ENCODE results near the gene ZNF611.
"Not testable (repeated sequence)": the region's sequence is repeated elsewhere in the genome, so short reads cannot be mapped to it uniquely, and the experiment has no call there.

ZNF611 gene

GRCh38 chr19:52734893-52735661, at the start of gene ZNF611:
TSS of gene ZNF611 (minus strand) at chr19:52735044. CDS start at chr19:52715894, 19,150 bp downstream.
- peaks cover 14% of the 10 kb centered on the region for H3K4me1 Mint-ChIP-seq (ENCODE audit: low read depth)
- no peaks in the 10 kb centered on the region for H3K27me3 Mint-ChIP-seq
- intact Hi-C loops (cut with micrococcal nuclease): loop anchor here (1.0 kb wide), 1 partner anchor 44 kb away; no protein-coding TSS in a partner anchor
- peak within 1 kb of the TSS; percentile 91 for H3K27ac Mint-ChIP-seq
- H3K36me3 Mint-ChIP-seq (ENCODE audit: low read depth): peaks cover 44% of the 10 kb centered on the region
- peaks cover 13% of the 10 kb centered on the region for H3K9me3 Mint-ChIP-seq
- H3K4me3 Mint-ChIP-seq: peak within 1 kb of the TSS; percentile 78

- H3K4me3 Mint-ChIP-seq; intact Hi-C loops (cut with micrococcal nuclease); H3K27ac Mint-ChIP-seq; H3K27me3 Mint-ChIP-seq: not testable (repeated sequence)
- H3K36me3 Mint-ChIP-seq (ENCODE audit: low read depth): peaks cover 89% of the 10 kb centered on the region
- peaks cover 25% of the 10 kb centered on the region for H3K4me1 Mint-ChIP-seq (ENCODE audit: low read depth)
- peaks cover 73% of the 10 kb centered on the region for H3K9me3 Mint-ChIP-seq
Observed at GRCh38 chr19:52782864-52783263, 48.0 kb upstream of the ZNF611 start.

- H3K4me3 Mint-ChIP-seq: no peak overlapping the region
- H3K36me3 Mint-ChIP-seq (ENCODE audit: low read depth): peaks cover 100% of the 10 kb centered on the region
- peaks cover 6% of the 10 kb centered on the region for H3K4me1 Mint-ChIP-seq (ENCODE audit: low read depth)
- H3K27me3 Mint-ChIP-seq: no peaks in the 10 kb centered on the region
- peaks cover 73% of the 10 kb centered on the region for H3K9me3 Mint-ChIP-seq
- H3K27ac Mint-ChIP-seq: no peak overlapping the region
- intact Hi-C loops (cut with micrococcal nuclease): no loop called here
Observed at GRCh38 chr19:52778811-52779210, 44.0 kb upstream of the ZNF611 start.

GRCh38 chr19:52756447-52756846, 21.6 kb upstream of the ZNF611 start:
- intact Hi-C loops (cut with micrococcal nuclease); H3K27ac Mint-ChIP-seq; H3K4me1 Mint-ChIP-seq (ENCODE audit: low read depth); H3K27me3 Mint-ChIP-seq; H3K36me3 Mint-ChIP-seq (ENCODE audit: low read depth); H3K4me3 Mint-ChIP-seq: not testable (repeated sequence)
- H3K9me3 Mint-ChIP-seq: peaks cover 80% of the 10 kb centered on the region

- Mint-ChIP-seq H3K4me3 (no peak overlapping the region), H3K36me3 (ENCODE audit: low read depth) (no peaks in the 10 kb centered on the region), H3K9me3 (peaks cover 21% of the 10 kb centered on the region), H3K27ac (no peak overlapping the region), H3K27me3 (no peaks in the 10 kb centered on the region), H3K4me1 (ENCODE audit: low read depth) (no peaks in the 10 kb centered on the region)
- intact Hi-C loops (cut with micrococcal nuclease): loop anchor here (5.0 kb wide), 1 partner anchor 407 kb away; no protein-coding TSS in a partner anchor
Observed at GRCh38 chr19:52749780-52750179, 14.9 kb upstream of the ZNF611 start.

GRCh38 chr19:52748336-52748950, 13.6 kb upstream of the ZNF611 start:
- Mint-ChIP-seq H3K36me3 (ENCODE audit: low read depth) (no peaks in the 10 kb centered on the region), H3K4me1 (ENCODE audit: low read depth) (no peaks in the 10 kb centered on the region), H3K4me3 (no peak overlapping the region), H3K27me3 (no peaks in the 10 kb centered on the region), H3K9me3 (peaks cover 16% of the 10 kb centered on the region), H3K27ac (no peak overlapping the region)
- intact Hi-C loops (cut with micrococcal nuclease): loop anchor here (1.0 to 5.0 kb wide), 2 partner anchors 406 to 500 kb away; no protein-coding TSS in a partner anchor

- H3K4me3 Mint-ChIP-seq; H3K4me1 Mint-ChIP-seq (ENCODE audit: low read depth); H3K36me3 Mint-ChIP-seq (ENCODE audit: low read depth); H3K9me3 Mint-ChIP-seq; H3K27ac Mint-ChIP-seq; H3K27me3 Mint-ChIP-seq: not testable (repeated sequence)
- intact Hi-C loops (cut with micrococcal nuclease): loop anchor here (5.0 kb wide), 1 partner anchor 404 kb away; no protein-coding TSS in a partner anchor
Observed at GRCh38 chr19:52745919-52746318, 11.1 kb upstream of the ZNF611 start.

- Mint-ChIP-seq H3K4me3 (no peak overlapping the region), H3K27ac (no peak overlapping the region), H3K4me1 (ENCODE audit: low read depth) (no peaks in the 10 kb centered on the region), H3K9me3 (peaks cover 29% of the 10 kb centered on the region), H3K27me3 (no peaks in the 10 kb centered on the region), H3K36me3 (ENCODE audit: low read depth) (no peaks in the 10 kb centered on the region)
- intact Hi-C loops (cut with micrococcal nuclease): no loop called here
Observed at GRCh38 chr19:52743091-52743490, 8.2 kb upstream of the ZNF611 start.

- no peaks in the 10 kb centered on the region for H3K36me3 Mint-ChIP-seq (ENCODE audit: low read depth)
- H3K9me3 Mint-ChIP-seq: peaks cover 29% of the 10 kb centered on the region
- no peak overlapping the region for H3K27ac Mint-ChIP-seq
- no peak overlapping the region for H3K4me3 Mint-ChIP-seq
- no peaks in the 10 kb centered on the region for H3K27me3 Mint-ChIP-seq
- intact Hi-C loops (cut with micrococcal nuclease): no loop called here
- no peaks in the 10 kb centered on the region for H3K4me1 Mint-ChIP-seq (ENCODE audit: low read depth)
Observed at GRCh38 chr19:52742516-52742915, 7.7 kb upstream of the ZNF611 start.

GRCh38 chr19:52741951-52742485, 7.2 kb upstream of the ZNF611 start:
- peaks cover 29% of the 10 kb centered on the region for H3K9me3 Mint-ChIP-seq
- H3K36me3 Mint-ChIP-seq (ENCODE audit: low read depth): no peaks in the 10 kb centered on the region
- no peak overlapping the region for H3K27ac Mint-ChIP-seq
- H3K27me3 Mint-ChIP-seq: no peaks in the 10 kb centered on the region
- no peak overlapping the region for H3K4me3 Mint-ChIP-seq
- intact Hi-C loops (cut with micrococcal nuclease): no loop called here
- H3K4me1 Mint-ChIP-seq (ENCODE audit: low read depth): no peaks in the 10 kb centered on the region

- intact Hi-C loops (cut with micrococcal nuclease); H3K36me3 Mint-ChIP-seq (ENCODE audit: low read depth); H3K27me3 Mint-ChIP-seq; H3K4me3 Mint-ChIP-seq; H3K27ac Mint-ChIP-seq; H3K4me1 Mint-ChIP-seq (ENCODE audit: low read depth): not testable (repeated sequence)
- H3K9me3 Mint-ChIP-seq: peaks cover 29% of the 10 kb centered on the region
Observed at GRCh38 chr19:52741371-52741770, 6.5 kb upstream of the ZNF611 start.

GRCh38 chr19:52739576-52739975, 4.7 kb upstream of the ZNF611 start:
- H3K9me3 Mint-ChIP-seq: peaks cover 29% of the 10 kb centered on the region

GRCh38 chr19:52735734-52736133, 890 bp upstream of the ZNF611 start:
- intact Hi-C loops (cut with micrococcal nuclease): loop anchor here (1.0 kb wide), 1 partner anchor 44 kb away; no protein-coding TSS in a partner anchor
- Mint-ChIP-seq H3K27ac (no peak overlapping the region), H3K36me3 (ENCODE audit: low read depth) (peaks cover 41% of the 10 kb centered on the region), H3K4me3 (no peak overlapping the region), H3K9me3 (peaks cover 20% of the 10 kb centered on the region), H3K27me3 (no peaks in the 10 kb centered on the region), H3K4me1 (ENCODE audit: low read depth) (peaks cover 14% of the 10 kb centered on the region)

More at GRCh38 chr19:52739576-52739975, 4.7 kb upstream of the ZNF611 start:
- H3K27me3 Mint-ChIP-seq: no peaks in the 10 kb centered on the region
- intact Hi-C loops (cut with micrococcal nuclease): no loop called here
- peaks cover 8% of the 10 kb centered on the region for H3K36me3 Mint-ChIP-seq (ENCODE audit: low read depth)
- no peaks in the 10 kb centered on the region for H3K4me1 Mint-ChIP-seq (ENCODE audit: low read depth)
- H3K4me3 Mint-ChIP-seq: no peak overlapping the region
- H3K27ac Mint-ChIP-seq: no peak overlapping the region

- no peaks in the 10 kb centered on the region for H3K27me3 Mint-ChIP-seq
- H3K4me3 Mint-ChIP-seq: peak overlapping the region; percentile 78
- H3K9me3 Mint-ChIP-seq: peaks cover 6% of the 10 kb centered on the region
- H3K36me3 Mint-ChIP-seq (ENCODE audit: low read depth): peaks cover 49% of the 10 kb centered on the region
- intact Hi-C loops (cut with micrococcal nuclease): no loop called here
- H3K27ac Mint-ChIP-seq: peak overlapping the region; percentile 91
- peaks cover 14% of the 10 kb centered on the region for H3K4me1 Mint-ChIP-seq (ENCODE audit: low read depth)
Observed at GRCh38 chr19:52734331-52734892, 432 bp downstream of the ZNF611 start.

All from dendritic cell treated with granulocyte-macrophage colony-stimulating factor and Interleukin-4, amounts not matched to agents 40 ng/mL and 50 ng/mL, for 4 days (primary cell).